K562 (cell line): ENCODE results near the gene MYADML2. TPM values are rescaled to one million over a fixed set of nuclear protein-coding genes. Genes with fewer than 3 reads are reported as not detected.

Experiments
- ATAC-seq: fragments of 200-7000 bp; cut with Tn5 transposase; 3 replicates; pipeline ENCODE4 v1.9.1; 2020; ENCODE audit warnings: moderate library complexity
- BruUV-seq: library from RNA; stranded (reverse); fragments of 400-500 nt; replicated peaks from 2 replicates; lab custom pipeline; 2021; lab: Mats Ljungman, UMichigan
- CTCF ChIA-PET: fragments of 300-600 bp; formaldehyde crosslinking; extraction: SDS; loops from one replicate; lab custom pipeline; 2021; ENCODE audit warnings: low intra/inter-chr PET ratio; lab: Yijun Ruan, JAX
- POLR2A ChIA-PET: fragments of 300-600, 350-650 bp; sonication (Branson Sonifier 250); formaldehyde crosslinking; extraction: SDS; loops from one replicate; lab custom pipeline; 2021; ENCODE audit warnings: antibody characterized with exemption, inconsistent platforms; lab: Yijun Ruan, JAX
- DNase-seq, 4 experiments: peaks; one replicate each; pipeline versions ENCODE4 v3.0.0 to v3.0.0-alpha.2; 2011 to 2018; ENCODE audit warnings: low spot score in 3 of 4, mixed read lengths in 3 of 4; ENCODE audit errors: extremely low read depth in 1 of 4
- FAIRE-seq: peaks from 2 replicates; lab custom pipeline; 2011; peaks lifted over from hg19 to GRCh38; lab: Jason Lieb, UNC
- H2AFZ ChIP-seq: 2 replicates; pipeline ENCODE4 v1.6.0; 2011; ENCODE audit warnings: low read depth, low read length, control low read depth, inconsistent platforms
- H3K27ac ChIP-seq: fragments of 200-600 bp; 3 replicates; pipeline ENCODE4 v1.8.0; 2011; ENCODE audit warnings: low read depth, mild to moderate bottlenecking, control low read depth, inconsistent platforms, low read length, moderate library complexity, mixed read lengths; ENCODE audit errors: extremely low read depth
- H3K27me3 ChIP-seq, 2 experiments: fragments of 300-600 bp in 1 of 2; 2 replicates in 1 of 2; 3 replicates in 1 of 2; pipeline versions ENCODE4 v1.6.0 to v1.8.0; 2011; ENCODE audit warnings: inconsistent platforms in 2 of 2, low read length in 2 of 2, mild to moderate bottlenecking in 1 of 2, mixed read lengths in 1 of 2, moderate library complexity in 1 of 2; ENCODE audit not compliant: control insufficient read depth in 2 of 2, insufficient read depth in 2 of 2
- H3K36me3 ChIP-seq: fragments of 300-600 bp; 3 replicates; pipeline ENCODE4 v1.8.0; 2011; ENCODE audit warnings: mild to moderate bottlenecking, low read length, inconsistent platforms; ENCODE audit not compliant: control insufficient read depth, insufficient read depth
- H3K4me1 ChIP-seq, 2 experiments: fragments of 200-600 bp in 1 of 2; replicated peaks in 1 of 2; 2 replicates in 1 of 2; 3 replicates in 1 of 2; pipeline versions ENCODE4 v1.5.1 to v1.8.0; 2011; ENCODE audit warnings: inconsistent platforms in 2 of 2, low read length in 2 of 2, mild to moderate bottlenecking in 1 of 2, mixed read lengths in 1 of 2, moderate library complexity in 1 of 2; ENCODE audit not compliant: control insufficient read depth in 2 of 2, insufficient read depth in 2 of 2
- H3K4me2 ChIP-seq: 2 replicates; pipeline ENCODE4 v1.6.1; 2011; ENCODE audit warnings: low read length, control low read depth, inconsistent platforms, mixed read lengths; ENCODE audit not compliant: insufficient read depth
- H3K4me3 ChIP-seq: fragments of 200-600 bp; sonication (generic), shearing (Covaris generic); 2 replicates; pipeline ENCODE4 v1.5.1; 2016; ENCODE audit warnings: control low read depth, inconsistent platforms
- H3K79me2 ChIP-seq: fragments of 200-600 bp; 3 replicates; pipeline ENCODE4 v1.8.0; 2011; ENCODE audit warnings: low read length, inconsistent platforms; ENCODE audit not compliant: control insufficient read depth, insufficient read depth
- H3K9ac ChIP-seq, 2 experiments: 2 replicates each; pipeline versions ENCODE4 v1.6.0 to v1.6.1; 2011; ENCODE audit warnings: low read depth in 2 of 2, low read length in 2 of 2, control low read depth in 1 of 2, inconsistent platforms in 1 of 2, mild to moderate bottlenecking in 1 of 2, mixed read lengths in 1 of 2; ENCODE audit not compliant: insufficient read depth in 1 of 2
- H3K9me1 ChIP-seq: one replicate; pipeline ENCODE4 v1.6.0; 2011; ENCODE audit warnings: inconsistent platforms, mild to moderate bottlenecking, low read length, moderate library complexity; ENCODE audit not compliant: control insufficient read depth, insufficient read depth
- H3K9me3 ChIP-seq: replicated peaks from 2 replicates; pipeline ENCODE4 v1.5.1; 2011; ENCODE audit warnings: low read depth, low read length, inconsistent platforms; ENCODE audit not compliant: control insufficient read depth, insufficient read depth
- H4K20me1 ChIP-seq: replicated peaks from 2 replicates; pipeline ENCODE4 v1.6.1; 2011; ENCODE audit warnings: low read length, inconsistent platforms, mixed read lengths; ENCODE audit not compliant: control insufficient read depth, insufficient read depth
- ETV5 ChIP-seq: sonication (generic); formaldehyde crosslinking; IDR thresholded peaks from 2 replicates; pipeline ENCODE4 v1.4.0; 2020; ENCODE audit warnings: low read depth, mild to moderate bottlenecking, missing genetic modification reagents
- HMGN3 ChIP-seq: IDR thresholded peaks from 2 replicates; pipeline ENCODE4 v1.6.1; 2011; ENCODE audit warnings: borderline replicate concordance, low read depth, mild to moderate bottlenecking, mixed read lengths, low read length; ENCODE audit not compliant: insufficient read length; ENCODE audit errors: extremely low read depth
- HOXB6 ChIP-seq: fragments of 250-450 bp; sonication (Bioruptor Pico); IDR thresholded peaks from 2 replicates; pipeline ENCODE4 v1.5.1; 2022; ENCODE audit warnings: mild to moderate bottlenecking, borderline replicate concordance
- KDM5B ChIP-seq: fragments of 200-600 bp; sonication (generic); IDR thresholded peaks from 2 replicates; pipeline ENCODE4 v1.6.1; 2012; ENCODE audit warnings: low read depth, mild to moderate bottlenecking, moderate library complexity, low read length, control low read depth, inconsistent platforms; ENCODE audit not compliant: insufficient replicate concordance
- MTA3 ChIP-seq: fragments of 450-650 bp; formaldehyde crosslinking; IDR thresholded peaks from 2 replicates; pipeline ENCODE4 v1.6.1; 2017; ENCODE audit warnings: mild to moderate bottlenecking, borderline replicate concordance
- MYNN ChIP-seq, 2 experiments: sonication (generic); formaldehyde crosslinking in 1 of 2; IDR thresholded peaks; 2 replicates each; pipeline versions ENCODE4 v1.5.0 to v1.6.1; 2016 to 2020; ENCODE audit warnings: antibody characterized with exemption in 1 of 2, missing genetic modification reagents in 1 of 2
- POLR2A ChIP-seq: fragments of 450-650 bp; conservative IDR thresholded peaks from 2 replicates; pipeline ENCODE4 v1.6.1; 2016
- POLR2G ChIP-seq: fragments of 200-400 bp; formaldehyde crosslinking; IDR thresholded peaks from 2 replicates; pipeline ENCODE4 v1.6.1; 2017; ENCODE audit warnings: low read depth, mild to moderate bottlenecking, antibody characterized with exemption, low read length, moderate library complexity
- RBFOX2 ChIP-seq: fragments of 200-400 bp; formaldehyde crosslinking; IDR thresholded peaks from 2 replicates; pipeline ENCODE4 v1.6.1; 2017; ENCODE audit warnings: low read depth, mild to moderate bottlenecking, low read length, moderate library complexity
- SP1 ChIP-seq: sonication (generic); formaldehyde crosslinking; IDR thresholded peaks from 2 replicates; pipeline ENCODE4 v1.8.1; 2022; ENCODE audit warnings: mild to moderate bottlenecking, missing genetic modification reagents
- ZBED1 ChIP-seq: IDR thresholded peaks from 2 replicates; pipeline ENCODE4 v1.6.1; 2014
- ZC3H11A ChIP-seq: IDR thresholded peaks from 2 replicates; pipeline ENCODE4 v1.6.1; 2012; ENCODE audit warnings: low read depth, low read length, improper control_type of control experiment
- ZNF263 ChIP-seq: sonication (generic); formaldehyde crosslinking; IDR thresholded peaks from 2 replicates; pipeline ENCODE4 v1.8.0; 2022; ENCODE audit warnings: mild to moderate bottlenecking, missing genetic modification reagents, borderline replicate concordance
- WGBS: fragments of 100-300 bp; shearing (Covaris generic); methylation state at CpG from one replicate; pipeline ENCODE4 v1.1.6; 2016; ENCODE audit warnings: low coverage, mixed read lengths; ENCODE audit not compliant: insufficient coverage; ENCODE audit errors: missing lambda C conversion rate; 5-methylcytosine and 5-hydroxymethylcytosine counted together
- in situ Hi-C: fragments of 300-500 bp; cut with MboI; formaldehyde crosslinking; loops from 4 replicates; pipeline ENCODE4 v1.15.0; 2018; ENCODE audit warnings: inconsistent platforms, mixed read lengths
- intact Hi-C: fragments of 100-400 bp; cut with micrococcal nuclease; formaldehyde crosslinking; loops from 2 replicates; pipeline ENCODE4 v1.14.2; 2022
- polyA plus RNA-seq, 8 experiments: library from polyadenylated mRNA; depleted of rRNA in 4 of 8; stranded (reverse) in 5 of 8; unstranded in 3 of 8; fragments of >200 nt; fragmentation: Nextera tagmentation in 2 of 8; fragmentation: Illumina TruSeq in 1 of 8; extraction: Ambion mirVana in 2 of 8; extraction: Trizol in 1 of 8; gene quantifications; 2 replicates each; pipeline versions ENCODE4 v1.2.1 to v1.2.3, GENCODE V29; 2011 to 2014; ENCODE audit warnings: inconsistent platforms in 1 of 8, missing spikeins in 1 of 8
- total RNA-seq, 7 experiments: library from RNA; depleted of rRNA in 6 of 7; stranded (reverse); fragments of >200 nt in 6 of 7; fragmentation: Illumina TruSeq in 2 of 7; extraction: Trizol in 2 of 7; gene quantifications; 2 replicates each; pipeline versions ENCODE4 v1.2.1 to v1.2.3, GENCODE V29; 2011 to 2021; ENCODE audit warnings: low replicate concordance in 1 of 7
- TF ChIP-seq, protein P1 (sequence below): fragments of 450-650 bp; IDR thresholded peaks from 2 replicates; pipeline ENCODE4 v1.7.1; 2018; ENCODE audit warnings: mild to moderate bottlenecking, low read depth; ENCODE audit not compliant: partially characterized antibody
- TF ChIP-seq, protein P2 (sequence below): fragments of 250-450 bp; sonication (Bioruptor Pico); IDR thresholded peaks from 2 replicates; pipeline ENCODE4 v1.5.0; 2021
- TF ChIP-seq, protein P3 (sequence below): sonication (generic); formaldehyde crosslinking; IDR thresholded peaks from 2 replicates; pipeline ENCODE4 v1.8.1; 2023; ENCODE audit warnings: mild to moderate bottlenecking, missing genetic modification reagents

Gene MYADML2
- total and polyA plus RNA-seq, 9 of the 15 experiments (the other 6 are each of a cell fraction or from before 2014, with no cell fraction given) = not detected

GRCh38 chr17:81931557-81932332 lies 15.3 kb downstream of the MYADML2 start:
- H3K4me2 ChIP-seq = peak overlapping the region; percentile 10; the same call in 1 of the 2 replicates
- FAIRE-seq (no peak), ATAC-seq (peak; percentile 26), DNase-seq (no peak)
- intact Hi-C loops = no loop called here
- no peaks in the 10 kb centered on the region for H3K9me3 ChIP-seq
- H3K4me3 ChIP-seq = no peak overlapping the region
- H3K79me2 ChIP-seq = peaks cover 44% of the 10 kb centered on the region
- peaks cover 13% of the 10 kb centered on the region for H3K9me1 ChIP-seq
- CTCF ChIA-PET = no interaction called here
- peak overlapping the region in 1 of 2 experiments; percentile 86; a peak in 2 of 4 replicates for H3K9ac ChIP-seq
- H3K4me1 ChIP-seq = peaks cover 39 to 96% of the 10 kb centered on the region in 2 experiments
- peaks cover 7% of the 10 kb centered on the region for H4K20me1 ChIP-seq
- POLR2A ChIA-PET = interaction anchor here (0.6 to 2.3 kb wide), 4 partner anchors 14 to 226 kb away, joined by 3 to 7 read pairs (median 3); no protein-coding TSS in a partner anchor
- in situ Hi-C loops = no loop called here
- 44% methylated on average over 11 of the region's 15 CpGs for WGBS
- peaks cover 36% of the 10 kb centered on the region; the same call in 2 of the 3 replicates for H3K36me3 ChIP-seq
- no peak overlapping the region for H3K27ac ChIP-seq
- no peak overlapping the region for H2AFZ ChIP-seq
- BruUV-seq = no TSS peak
- H3K27me3 ChIP-seq = no peaks in the 10 kb centered on the region
- TF ChIP-seq ETV5 (0 out of 2 replicates have a peak, but pooled peaks have one; percentile 8), ZBED1 (no peak), POLR2A (peak; percentile 72), RBFOX2 (0 out of 2 replicates have a peak, but pooled peaks have one; percentile 29), SP1 (CRISPR knock-in tag) (peak; percentile 24; the same call in 1 of the 2 replicates), ZNF263 (CRISPR knock-in tag) (peak; percentile 9; the same call in 1 of the 2 replicates), HMGN3 (peak; percentile 38), HOXB6 (CRISPR knock-in tag) (no peak), MYNN (IDR thresholded peaks at IDR 0.05) (peak; percentile 18; the same call in 1 of the 2 replicates), MYNN (CRISPR knock-in tag; IDR thresholded peaks at IDR 0.05) (no peak), ZC3H11A (no peak), POLR2G (peak; percentile 79), KDM5B (peak; percentile 28), MTA3 (0 out of 2 replicates have a peak, but pooled peaks have one; percentile 22)
- TF ChIP-seq, protein P1, sequence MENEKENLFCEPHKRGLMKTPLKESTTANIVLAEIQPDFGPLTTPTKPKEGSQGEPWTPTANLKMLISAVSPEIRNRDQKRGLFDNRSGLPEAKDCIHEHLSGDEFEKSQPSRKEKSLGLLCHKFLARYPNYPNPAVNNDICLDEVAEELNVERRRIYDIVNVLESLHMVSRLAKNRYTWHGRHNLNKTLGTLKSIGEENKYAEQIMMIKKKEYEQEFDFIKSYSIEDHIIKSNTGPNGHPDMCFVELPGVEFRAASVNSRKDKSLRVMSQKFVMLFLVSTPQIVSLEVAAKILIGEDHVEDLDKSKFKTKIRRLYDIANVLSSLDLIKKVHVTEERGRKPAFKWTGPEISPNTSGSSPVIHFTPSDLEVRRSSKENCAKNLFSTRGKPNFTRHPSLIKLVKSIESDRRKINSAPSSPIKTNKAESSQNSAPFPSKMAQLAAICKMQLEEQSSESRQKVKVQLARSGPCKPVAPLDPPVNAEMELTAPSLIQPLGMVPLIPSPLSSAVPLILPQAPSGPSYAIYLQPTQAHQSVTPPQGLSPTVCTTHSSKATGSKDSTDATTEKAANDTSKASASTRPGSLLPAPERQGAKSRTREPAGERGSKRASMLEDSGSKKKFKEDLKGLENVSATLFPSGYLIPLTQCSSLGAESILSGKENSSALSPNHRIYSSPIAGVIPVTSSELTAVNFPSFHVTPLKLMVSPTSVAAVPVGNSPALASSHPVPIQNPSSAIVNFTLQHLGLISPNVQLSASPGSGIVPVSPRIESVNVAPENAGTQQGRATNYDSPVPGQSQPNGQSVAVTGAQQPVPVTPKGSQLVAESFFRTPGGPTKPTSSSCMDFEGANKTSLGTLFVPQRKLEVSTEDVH = peak; percentile 14
- TF ChIP-seq, protein P2, sequence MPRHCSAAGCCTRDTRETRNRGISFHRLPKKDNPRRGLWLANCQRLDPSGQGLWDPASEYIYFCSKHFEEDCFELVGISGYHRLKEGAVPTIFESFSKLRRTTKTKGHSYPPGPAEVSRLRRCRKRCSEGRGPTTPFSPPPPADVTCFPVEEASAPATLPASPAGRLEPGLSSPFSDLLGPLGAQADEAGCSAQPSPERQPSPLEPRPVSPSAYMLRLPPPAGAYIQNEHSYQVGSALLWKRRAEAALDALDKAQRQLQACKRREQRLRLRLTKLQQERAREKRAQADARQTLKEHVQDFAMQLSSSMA (CRISPR knock-in tag) = 0 out of 2 replicates have a peak, but pooled peaks have one; percentile 24
- TF ChIP-seq, protein P3, sequence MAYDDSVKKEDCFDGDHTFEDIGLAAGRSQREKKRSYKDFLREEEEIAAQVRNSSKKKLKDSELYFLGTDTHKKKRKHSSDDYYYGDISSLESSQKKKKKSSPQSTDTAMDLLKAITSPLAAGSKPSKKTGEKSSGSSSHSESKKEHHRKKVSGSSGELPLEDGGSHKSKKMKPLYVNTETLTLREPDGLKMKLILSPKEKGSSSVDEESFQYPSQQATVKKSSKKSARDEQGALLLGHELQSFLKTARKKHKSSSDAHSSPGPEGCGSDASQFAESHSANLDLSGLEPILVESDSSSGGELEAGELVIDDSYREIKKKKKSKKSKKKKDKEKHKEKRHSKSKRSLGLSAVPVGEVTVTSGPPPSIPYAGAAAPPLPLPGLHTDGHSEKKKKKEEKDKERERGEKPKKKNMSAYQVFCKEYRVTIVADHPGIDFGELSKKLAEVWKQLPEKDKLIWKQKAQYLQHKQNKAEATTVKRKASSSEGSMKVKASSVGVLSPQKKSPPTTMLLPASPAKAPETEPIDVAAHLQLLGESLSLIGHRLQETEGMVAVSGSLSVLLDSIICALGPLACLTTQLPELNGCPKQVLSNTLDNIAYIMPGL = no peak
